Brain microvascular endothelial cell (primary cell): ENCODE data around the gene PIWIL4.

Source experiments
- DNase-seq: peaks from one replicate; pipeline ENCODE4 v3.0.0-alpha.2; 2020
- H3K27ac ChIP-seq: fragments of 250-450 bp; sonication (Bioruptor Pico); 2 replicates; pipeline ENCODE4 v1.5.1; 2020; ENCODE audit warnings: mild to moderate bottlenecking, moderate library complexity
- H3K27me3 ChIP-seq: fragments of 250-450 bp; sonication (Bioruptor Pico); replicated peaks from 2 replicates; pipeline ENCODE4 v1.5.1; 2020; ENCODE audit warnings: mild to moderate bottlenecking
- H3K36me3 ChIP-seq: fragments of 250-450 bp; sonication (Bioruptor Pico); replicated peaks from 2 replicates; pipeline ENCODE4 v1.5.1; 2020; ENCODE audit warnings: mild to moderate bottlenecking
- H3K4me3 ChIP-seq: 2 replicates; pipeline ENCODE4 v1.5.1; 2011; ENCODE audit warnings: low read depth, mild to moderate bottlenecking, control low read depth, low read length, moderate library complexity
- in situ Hi-C: cut with HindIII; loops from 2 replicates; pipeline ENCODE4 v1.10.0; 2017; ENCODE audit warnings: low sequenced_read_pairs, low pct_ligation_motif_present
- TF ChIP-seq, protein P1 (sequence below): IDR thresholded peaks from 2 replicates; pipeline ENCODE4 v1.5.1; 2011; ENCODE audit warnings: low read depth, mild to moderate bottlenecking, moderate library complexity, low read length, control low read depth, inconsistent platforms; ENCODE audit errors: missing control alignments

PIWIL4 gene

DNA sequence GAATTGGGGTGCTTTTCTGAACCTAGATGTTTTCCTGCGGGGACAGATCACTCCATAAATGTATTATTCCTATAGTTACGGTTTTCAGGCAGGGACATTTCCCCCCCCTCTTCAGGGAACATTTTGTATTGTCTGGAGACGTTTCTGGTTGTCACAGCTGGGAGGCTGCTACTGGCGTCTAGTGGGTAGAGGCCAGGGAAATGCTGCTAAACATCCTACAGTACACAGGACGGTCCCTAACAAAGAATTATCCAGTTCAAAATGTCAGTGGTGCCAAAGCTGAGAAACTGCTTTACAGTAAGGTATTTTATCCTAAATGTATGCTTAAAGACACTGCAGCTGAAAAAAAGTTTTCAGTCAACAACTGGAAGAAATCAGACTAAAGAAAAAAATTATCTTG is 19.4 kb downstream of the PIWIL4 start:
- Histone ChIP-seq H3K4me3 (no peak overlapping the region), H3K36me3 (no peaks in the 10 kb centered on the region), H3K27ac (no peak overlapping the region), H3K27me3 (no peaks in the 10 kb centered on the region)
- in situ Hi-C loops = no loop called here
- TF ChIP-seq, protein P1, sequence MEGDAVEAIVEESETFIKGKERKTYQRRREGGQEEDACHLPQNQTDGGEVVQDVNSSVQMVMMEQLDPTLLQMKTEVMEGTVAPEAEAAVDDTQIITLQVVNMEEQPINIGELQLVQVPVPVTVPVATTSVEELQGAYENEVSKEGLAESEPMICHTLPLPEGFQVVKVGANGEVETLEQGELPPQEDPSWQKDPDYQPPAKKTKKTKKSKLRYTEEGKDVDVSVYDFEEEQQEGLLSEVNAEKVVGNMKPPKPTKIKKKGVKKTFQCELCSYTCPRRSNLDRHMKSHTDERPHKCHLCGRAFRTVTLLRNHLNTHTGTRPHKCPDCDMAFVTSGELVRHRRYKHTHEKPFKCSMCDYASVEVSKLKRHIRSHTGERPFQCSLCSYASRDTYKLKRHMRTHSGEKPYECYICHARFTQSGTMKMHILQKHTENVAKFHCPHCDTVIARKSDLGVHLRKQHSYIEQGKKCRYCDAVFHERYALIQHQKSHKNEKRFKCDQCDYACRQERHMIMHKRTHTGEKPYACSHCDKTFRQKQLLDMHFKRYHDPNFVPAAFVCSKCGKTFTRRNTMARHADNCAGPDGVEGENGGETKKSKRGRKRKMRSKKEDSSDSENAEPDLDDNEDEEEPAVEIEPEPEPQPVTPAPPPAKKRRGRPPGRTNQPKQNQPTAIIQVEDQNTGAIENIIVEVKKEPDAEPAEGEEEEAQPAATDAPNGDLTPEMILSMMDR = no peak
- DNase-seq = no peak

DNA sequence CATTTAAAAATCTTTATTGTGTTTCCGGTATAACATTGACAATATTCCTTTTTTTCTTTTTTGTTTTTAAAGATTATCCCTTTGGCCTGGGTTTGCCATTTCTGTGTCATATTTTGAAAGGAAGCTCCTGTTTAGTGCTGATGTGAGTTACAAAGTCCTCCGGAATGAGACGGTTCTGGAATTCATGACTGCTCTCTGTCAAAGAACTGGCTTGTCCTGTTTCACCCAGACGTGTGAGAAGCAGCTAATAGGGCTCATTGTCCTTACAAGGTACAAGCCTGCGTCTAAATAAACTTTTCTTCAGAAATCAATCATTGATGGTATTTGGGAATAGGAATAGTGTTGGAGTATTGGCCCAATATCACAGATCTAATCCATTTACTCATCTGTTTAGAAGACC is 19.8 kb downstream of the PIWIL4 start:
- H3K27ac ChIP-seq = no peak overlapping the region
- no peak for DNase-seq

DNA sequence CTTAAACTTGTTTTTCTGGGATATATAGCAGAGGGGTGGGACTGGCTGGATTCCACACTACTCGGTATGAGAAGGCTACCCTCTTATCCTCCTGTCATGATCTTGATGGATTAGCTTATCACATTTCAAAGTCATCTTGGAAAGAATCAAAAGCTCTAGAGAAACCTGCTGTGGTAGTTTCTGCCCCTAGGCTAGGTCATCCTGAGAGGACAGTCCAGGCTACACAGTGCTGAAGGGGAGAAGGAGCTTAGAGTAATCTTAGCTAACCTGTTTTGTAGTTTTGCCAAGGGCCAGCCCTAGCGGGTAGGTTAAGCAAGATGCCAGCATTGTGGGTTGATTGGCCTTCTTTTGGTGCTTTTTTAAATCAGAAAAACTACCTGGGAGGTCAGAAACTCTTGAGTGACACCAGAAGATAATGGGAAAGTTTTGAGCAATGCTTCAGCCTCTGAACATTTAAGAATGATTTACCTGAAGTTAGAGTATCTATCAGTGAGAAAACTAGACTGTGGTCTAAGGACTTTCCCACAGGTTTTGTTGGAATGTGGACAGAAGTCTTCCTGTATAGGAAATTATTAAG is 21.3 kb downstream of the PIWIL4 start:
- no peaks in the 10 kb centered on the region for H3K36me3 ChIP-seq
- in situ Hi-C loops = no loop called here
- no peaks in the 10 kb centered on the region for H3K27me3 ChIP-seq
- DNase-seq = no peak
- TF ChIP-seq, protein P1 = no peak
- no peak overlapping the region for H3K4me3 ChIP-seq
- no peak overlapping the region for H3K27ac ChIP-seq

More for the DNA sequence above, 19.8 kb downstream of the PIWIL4 start:
- Histone ChIP-seq H3K36me3 (no peaks in the 10 kb centered on the region), H3K4me3 (no peak overlapping the region), H3K27me3 (no peaks in the 10 kb centered on the region)
- TF ChIP-seq, protein P1 = no peak
- in situ Hi-C loops = no loop called here

DNA sequence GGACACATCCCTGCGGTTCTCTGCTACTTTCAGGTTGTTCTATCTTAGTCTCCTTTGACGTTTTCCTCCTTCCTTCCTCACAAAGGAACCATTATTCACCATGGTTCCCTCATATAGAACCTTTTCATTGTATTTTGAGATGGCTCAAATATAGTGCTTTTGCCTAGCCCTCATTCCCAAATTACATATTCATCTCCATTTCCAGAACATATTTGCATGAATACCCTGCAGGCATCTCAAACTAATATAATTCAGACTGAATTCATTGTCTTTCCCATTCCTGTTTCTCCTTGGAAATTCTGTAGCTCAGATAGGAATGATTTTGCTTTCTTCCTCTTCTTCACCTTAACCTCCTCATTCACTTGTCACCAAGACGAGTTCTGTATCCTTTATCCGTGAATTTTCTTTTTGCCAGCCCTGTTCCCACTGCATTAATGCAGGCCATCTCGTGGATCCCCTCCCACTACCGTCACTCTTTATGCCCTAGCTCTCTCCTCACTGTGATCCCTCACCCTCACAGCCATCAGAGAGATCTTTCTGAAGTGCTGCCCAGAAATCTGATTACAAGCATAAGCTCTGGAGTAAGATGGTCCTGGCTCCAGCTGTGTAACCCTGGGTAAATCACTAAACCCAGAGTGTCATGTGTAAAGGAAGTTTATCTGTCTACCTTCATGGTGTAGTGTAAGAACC is 23.3 kb downstream of the PIWIL4 start:
- Histone ChIP-seq H3K4me3 (no peak overlapping the region), H3K27ac (no peak overlapping the region), H3K27me3 (no peaks in the 10 kb centered on the region), H3K36me3 (no peaks in the 10 kb centered on the region)
- TF ChIP-seq, protein P1 = no peak
- in situ Hi-C loops = no loop called here
- no peak for DNase-seq

DNA sequence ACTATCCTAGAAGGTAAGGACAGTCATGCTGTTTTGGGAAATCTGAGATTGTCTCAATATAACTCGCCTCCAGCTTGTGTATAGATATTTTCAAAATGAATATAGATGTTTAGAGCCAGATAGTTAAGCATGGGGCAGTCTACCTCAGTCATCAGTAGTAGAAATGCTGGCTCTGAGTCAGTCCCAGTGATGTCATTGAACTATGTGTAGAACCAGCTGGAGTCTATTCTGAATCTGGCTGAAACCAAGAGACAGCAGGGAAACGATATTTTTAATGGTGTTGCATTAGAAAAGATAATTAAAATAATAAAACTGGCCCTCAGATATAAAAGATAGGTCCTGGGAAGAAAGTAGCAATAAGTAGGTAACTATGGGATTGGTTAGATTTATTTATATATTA is 25.9 kb downstream of the PIWIL4 start:
- Histone ChIP-seq H3K27ac (no peak overlapping the region), H3K36me3 (no peaks in the 10 kb centered on the region), H3K27me3 (no peaks in the 10 kb centered on the region), H3K4me3 (no peak overlapping the region)
- in situ Hi-C loops = no loop called here
- TF ChIP-seq, protein P1 = no peak
- DNase-seq = peak; percentile 34
